B cell (primary cell): ENCODE results near the gene MEX3B. TPM values are rescaled to one million over a fixed set of nuclear protein-coding genes. Genes with fewer than 3 reads are reported as not detected.

ENCODE experiments used
- ATAC-seq: fragments of 200-7000 bp; cut with Tn5 transposase; one replicate; pipeline ENCODE4 v1.10.0; 2021; ENCODE audit warnings: low read depth, mild to moderate bottlenecking, moderate number of reproducible peaks, moderate library complexity
- CTCF ChIA-PET: fragments of 350-600 bp; sonication (Branson Sonifier 250); formaldehyde crosslinking; loops from one replicate; lab custom pipeline; 2021; ENCODE audit warnings: antibody characterized with exemption, inconsistent platforms; lab: Charles Lee
- POLR2A ChIA-PET: fragments of 350-600 bp; sonication (Branson Sonifier 250); formaldehyde crosslinking; loops from one replicate; lab custom pipeline; 2021; ENCODE audit warnings: antibody characterized with exemption; lab: Charles Lee
- DNase-seq: peaks from one replicate; pipeline ENCODE4 v3.0.0; 2013
- H2AFZ ChIP-seq: 2 replicates; pipeline ENCODE4 v1.6.1; 2012; ENCODE audit warnings: mild to moderate bottlenecking, low read depth, low read length; ENCODE audit not compliant: insufficient read depth, poor library complexity, severe bottlenecking
- H3K27ac ChIP-seq, 2 donors: 1 replicate in 1 of 2; 2 replicates in 1 of 2; pipeline ENCODE4 v1.5.1; 2012 to 2013; ENCODE audit warnings: low read length in 2 of 2, mild to moderate bottlenecking in 2 of 2, moderate library complexity in 1 of 2
- H3K27me3 ChIP-seq, 4 experiments: fragments of 200-600 bp in 1 of 4; sonication (generic) in 1 of 4; replicated peaks in 1 of 4; 1 replicate in 2 of 4; 2 replicates in 2 of 4; pipeline versions ENCODE4 v1.6.1 to v1.7.0; 2013 to 2016; ENCODE audit warnings: low read length in 3 of 4, mild to moderate bottlenecking in 2 of 4, mixed read lengths in 1 of 4, moderate library complexity in 1 of 4; ENCODE audit not compliant: insufficient read depth in 4 of 4, control insufficient read depth in 3 of 4; ENCODE audit errors: control extremely low read depth in 1 of 4
- H3K36me3 ChIP-seq, 2 experiments: replicated peaks in 1 of 2; 1 replicate in 1 of 2; 2 replicates in 1 of 2; pipeline versions ENCODE4 v1.6.1 to v1.7.1; 2013; ENCODE audit warnings: low read length in 1 of 2; ENCODE audit not compliant: insufficient read depth in 2 of 2, control insufficient read depth in 1 of 2; ENCODE audit errors: control extremely low read depth in 1 of 2, extremely low read depth in 1 of 2
- H3K4me1 ChIP-seq, 2 donors: fragments of 200-600 bp in 1 of 2; sonication (generic) in 1 of 2; 1 replicate in 1 of 2; 2 replicates in 1 of 2; pipeline versions ENCODE4 v1.5.1 to v1.6.1; 2013 to 2017; ENCODE audit warnings: low read length in 2 of 2; ENCODE audit not compliant: control insufficient read depth in 2 of 2, insufficient read depth in 2 of 2
- H3K4me2 ChIP-seq: replicated peaks from 2 replicates; pipeline ENCODE3; 2012; ENCODE audit warnings: mild to moderate bottlenecking, low read depth, low read length; ENCODE audit not compliant: poor library complexity, severe bottlenecking
- H3K4me3 ChIP-seq, 5 experiments: fragments of 200-600 bp in 1 of 5; sonication (generic) in 1 of 5; 1 replicate in 3 of 5; 2 replicates in 2 of 5; pipeline versions ENCODE4 v1.5.1 to v1.7.0; 2011 to 2016; ENCODE audit warnings: low read length in 4 of 5, mild to moderate bottlenecking in 4 of 5, low read depth in 2 of 5, control low read depth in 1 of 5, moderate library complexity in 1 of 5; ENCODE audit not compliant: insufficient read depth in 1 of 5; ENCODE audit errors: control extremely low read depth in 1 of 5, extremely low read depth in 1 of 5
- H3K79me2 ChIP-seq: fragments of 200-600 bp; sonication (generic); one replicate; pipeline ENCODE4 v1.6.0; 2016; ENCODE audit warnings: low read length; ENCODE audit not compliant: control insufficient read depth, insufficient read depth
- H3K9ac ChIP-seq: fragments of 200-600 bp; sonication (generic); 2 replicates; pipeline ENCODE4 v1.6.1; 2017; ENCODE audit warnings: mild to moderate bottlenecking, low read length, moderate library complexity
- H3K9me3 ChIP-seq, 3 donors: one replicate each; pipeline versions ENCODE4 v1.6.1 to v1.7.1; 2013; ENCODE audit warnings: low read length in 2 of 3; ENCODE audit not compliant: control insufficient read depth in 2 of 3, insufficient read depth in 1 of 3; ENCODE audit errors: control extremely low read depth in 1 of 3
- H4K20me1 ChIP-seq: 2 replicates; pipeline ENCODE4 v1.6.0; 2012; ENCODE audit warnings: mild to moderate bottlenecking, low read length; ENCODE audit not compliant: insufficient read depth, control insufficient read depth, poor library complexity, severe bottlenecking
- H3K27ac Mint-ChIP-seq: one replicate; pipeline ENCODE4 v1.8.0; 2021; ENCODE audit warnings: mixed read lengths
- H3K27me3 Mint-ChIP-seq: one replicate; pipeline ENCODE4 v1.8.0; 2021; ENCODE audit warnings: mixed read lengths
- H3K4me1 Mint-ChIP-seq: one replicate; pipeline ENCODE4 v1.8.0; 2021; ENCODE audit warnings: mixed read lengths
- H3K4me3 Mint-ChIP-seq: one replicate; pipeline ENCODE4 v1.8.0; 2021; ENCODE audit warnings: mixed read lengths
- H3K9me3 Mint-ChIP-seq: one replicate; pipeline ENCODE4 v1.8.0; 2022; ENCODE audit warnings: mixed read lengths; ENCODE audit not compliant: insufficient read depth
- EZH2 ChIP-seq: IDR thresholded peaks from 2 replicates; pipeline ENCODE4 v1.6.1; 2012; ENCODE audit warnings: borderline replicate concordance, low read depth, mild to moderate bottlenecking, moderate library complexity, low read length; ENCODE audit not compliant: insufficient read depth, poor library complexity, severe bottlenecking
- WGBS: methylation state at CpG from one replicate; pipeline ENCODE4 v1.1.5; 2013; ENCODE audit warnings: missing lambda C conversion rate; ENCODE audit not compliant: insufficient coverage; 5-methylcytosine and 5-hydroxymethylcytosine counted together
- intact Hi-C: fragments of 100-400 bp; cut with micrococcal nuclease; formaldehyde crosslinking; loops from one replicate; pipeline ENCODE4 v1.10.0; 2022
- polyA plus RNA-seq: library from polyadenylated mRNA; depleted of rRNA; stranded (reverse); fragments of >200 nt; gene quantifications from 2 replicates; pipeline ENCODE4 v1.2.3, GENCODE V29; 2012
- total RNA-seq, 2 donors: library from RNA; stranded (reverse); fragments of 120-200 nt in 1 of 2; gene quantifications; 1 replicate in 1 of 2; 2 replicates in 1 of 2; pipeline versions ENCODE4 v1.2.3 to v1.2.4, GENCODE V29; 2013 to 2022
- TF ChIP-seq, protein P1 (sequence below): fragments of 200-600 bp; IDR thresholded peaks from one replicate; pipeline ENCODE4 v1.8.0; 2022; ENCODE audit warnings: antibody characterized with exemption, mild to moderate bottlenecking

The MEX3B gene
- total and polyA plus RNA-seq, 2 donors (not counting 1 experiment from before 2014, with no cell fraction given), result 0.40 to 0.59 TPM

DNA sequence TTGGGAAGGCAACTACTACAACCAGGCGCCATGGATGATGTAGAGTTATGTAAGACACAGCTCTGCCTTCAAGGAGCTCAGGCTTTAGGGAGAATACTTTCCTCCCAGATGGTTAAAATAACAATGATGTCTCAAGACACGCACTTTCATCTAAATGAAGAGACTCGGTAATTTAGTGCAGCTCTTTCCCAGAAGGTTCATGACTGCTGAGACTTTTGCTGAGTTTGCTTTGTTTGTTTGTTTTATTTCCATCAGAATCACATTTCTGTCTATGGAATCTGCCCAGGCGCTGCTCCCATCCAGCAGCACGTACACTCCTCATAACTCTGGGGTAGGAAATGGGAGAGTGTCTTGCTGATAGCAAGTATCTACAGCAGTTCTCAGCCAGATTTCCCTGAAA is 33.9 kb upstream of the MEX3B start:
- no peak overlapping the region for H3K4me2 ChIP-seq
- ChIA-PET POLR2A (no interaction called here), CTCF (interaction anchor here (0.6 to 1.5 kb wide), 3 partner anchors 17 to 65 kb away, joined by 3 read pairs; no protein-coding TSS in a partner anchor)
- intact Hi-C loops, result no loop called here
- H3K36me3 ChIP-seq, result no peaks in the 10 kb centered on the region
- H3K4me1 ChIP-seq, result no peaks in the 10 kb centered on the region
- H3K9me3 ChIP-seq, result peaks cover 0 to 3% (median 2%) of the 10 kb centered on the region in 3 donors
- 92% methylated on average over 2 of the region's 5 CpGs for WGBS
- no peak overlapping the region for H3K9ac ChIP-seq
- TF ChIP-seq, protein P1, sequence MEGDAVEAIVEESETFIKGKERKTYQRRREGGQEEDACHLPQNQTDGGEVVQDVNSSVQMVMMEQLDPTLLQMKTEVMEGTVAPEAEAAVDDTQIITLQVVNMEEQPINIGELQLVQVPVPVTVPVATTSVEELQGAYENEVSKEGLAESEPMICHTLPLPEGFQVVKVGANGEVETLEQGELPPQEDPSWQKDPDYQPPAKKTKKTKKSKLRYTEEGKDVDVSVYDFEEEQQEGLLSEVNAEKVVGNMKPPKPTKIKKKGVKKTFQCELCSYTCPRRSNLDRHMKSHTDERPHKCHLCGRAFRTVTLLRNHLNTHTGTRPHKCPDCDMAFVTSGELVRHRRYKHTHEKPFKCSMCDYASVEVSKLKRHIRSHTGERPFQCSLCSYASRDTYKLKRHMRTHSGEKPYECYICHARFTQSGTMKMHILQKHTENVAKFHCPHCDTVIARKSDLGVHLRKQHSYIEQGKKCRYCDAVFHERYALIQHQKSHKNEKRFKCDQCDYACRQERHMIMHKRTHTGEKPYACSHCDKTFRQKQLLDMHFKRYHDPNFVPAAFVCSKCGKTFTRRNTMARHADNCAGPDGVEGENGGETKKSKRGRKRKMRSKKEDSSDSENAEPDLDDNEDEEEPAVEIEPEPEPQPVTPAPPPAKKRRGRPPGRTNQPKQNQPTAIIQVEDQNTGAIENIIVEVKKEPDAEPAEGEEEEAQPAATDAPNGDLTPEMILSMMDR, result no peak
- no peak for TF ChIP-seq EZH2
- Mint-ChIP-seq H3K9me3 (no peaks in the 10 kb centered on the region), H3K4me1 (no peaks in the 10 kb centered on the region), H3K27me3 (peaks cover 22% of the 10 kb centered on the region), H3K4me3 (no peak overlapping the region), H3K27ac (no peak overlapping the region)
- no peak overlapping the region for H3K4me3 ChIP-seq
- DNase-seq, result no peak
- H3K79me2 ChIP-seq, result no peaks in the 10 kb centered on the region
- no peaks in the 10 kb centered on the region for H4K20me1 ChIP-seq
- no peak for ATAC-seq
- no peak overlapping the region for H3K27ac ChIP-seq
- peaks cover 0 to 2% (median 0%) of the 10 kb centered on the region in 4 experiments for H3K27me3 ChIP-seq
- H2AFZ ChIP-seq, result no peak overlapping the region

DNA sequence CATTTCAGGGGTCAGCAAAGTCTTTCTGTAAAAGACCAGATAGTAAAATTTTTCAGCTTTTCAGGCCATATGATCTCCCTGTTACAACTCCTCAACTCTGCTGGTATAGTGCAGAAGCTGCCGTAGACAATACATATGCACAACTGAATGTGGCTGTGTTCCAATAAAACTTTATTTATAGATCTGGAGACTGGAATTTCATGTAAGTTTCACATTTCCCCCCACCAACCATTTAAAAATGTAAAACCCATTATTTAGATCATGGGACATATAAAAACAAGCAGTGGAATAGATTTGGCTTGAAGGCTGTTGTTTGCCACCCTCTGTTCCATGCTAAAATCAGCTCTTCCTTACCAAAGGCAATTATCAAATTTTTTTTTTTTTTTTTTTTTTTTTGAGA is 28.8 kb upstream of the MEX3B start:
- DNase-seq, result no peak
- Histone ChIP-seq H3K27me3 (peaks cover 0 to 4% (median 0%) of the 10 kb centered on the region in 4 experiments), H3K4me1 (no peaks in the 10 kb centered on the region), H3K9ac (no peak overlapping the region), H3K9me3 (peaks cover 0 to 14% (median 3%) of the 10 kb centered on the region in 3 donors), H3K79me2 (no peaks in the 10 kb centered on the region), H2AFZ (no peak overlapping the region), H3K4me3 (no peak overlapping the region), H3K36me3 (no peaks in the 10 kb centered on the region), H3K4me2 (no peak overlapping the region), H3K27ac (no peak overlapping the region), H4K20me1 (no peaks in the 10 kb centered on the region)
- no peak for TF ChIP-seq EZH2
- TF ChIP-seq, protein P1, result no peak
- Mint-ChIP-seq H3K27ac (no peak overlapping the region), H3K4me1 (no peaks in the 10 kb centered on the region), H3K4me3 (no peak overlapping the region), H3K27me3 (peaks cover 20% of the 10 kb centered on the region), H3K9me3 (no peaks in the 10 kb centered on the region)
- no CpG with 5 or more reads among the region's 1 CpG for WGBS
- ChIA-PET POLR2A (no interaction called here), CTCF (no interaction called here)
- no peak for ATAC-seq
- intact Hi-C loops, result no loop called here
